OCI-M2 (cell line): Measurements from ENCODE around the gene FGD5.

Experiments used
- DNase-seq: peaks from one replicate; lab custom pipeline; 2025; ENCODE audit not compliant: unreplicated experiment; lab: John Stamatoyannopoulos, UW

The FGD5 gene

DNA sequence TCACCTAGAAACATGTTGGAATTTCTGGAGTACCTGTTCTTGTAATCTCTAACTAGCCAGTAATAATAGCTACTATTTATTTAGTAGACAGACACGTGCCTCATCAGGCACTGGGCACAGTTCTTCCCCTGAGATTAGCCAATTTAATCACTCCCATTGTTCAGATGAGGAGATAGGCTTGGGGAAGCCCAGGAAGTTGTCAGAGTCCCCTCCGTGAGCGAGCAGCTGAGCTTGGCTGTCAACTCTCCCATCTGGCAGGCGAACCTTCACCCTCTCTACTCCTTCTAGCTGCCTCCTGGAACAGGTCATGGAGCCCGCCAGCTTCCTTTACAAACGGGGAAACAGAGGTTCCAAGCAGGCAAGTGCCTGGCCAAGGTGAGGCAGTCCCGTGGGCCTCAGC is 31.1 kb upstream of the FGD5 start:
- DNase-seq, result no peak

- no peak for DNase-seq
Measured at GRCh38 chr3:14788644-14789043, 30.1 kb upstream of the FGD5 start.

- no peak for DNase-seq
Measured at GRCh38 chr3:14789221-14789620, 29.5 kb upstream of the FGD5 start.

GRCh38 chr3:14789640-14790285 is 29.0 kb upstream of the FGD5 start:
- no peak for DNase-seq

- DNase-seq, result no peak
Measured at GRCh38 chr3:14791343-14791945, 27.3 kb upstream of the FGD5 start.

DNA sequence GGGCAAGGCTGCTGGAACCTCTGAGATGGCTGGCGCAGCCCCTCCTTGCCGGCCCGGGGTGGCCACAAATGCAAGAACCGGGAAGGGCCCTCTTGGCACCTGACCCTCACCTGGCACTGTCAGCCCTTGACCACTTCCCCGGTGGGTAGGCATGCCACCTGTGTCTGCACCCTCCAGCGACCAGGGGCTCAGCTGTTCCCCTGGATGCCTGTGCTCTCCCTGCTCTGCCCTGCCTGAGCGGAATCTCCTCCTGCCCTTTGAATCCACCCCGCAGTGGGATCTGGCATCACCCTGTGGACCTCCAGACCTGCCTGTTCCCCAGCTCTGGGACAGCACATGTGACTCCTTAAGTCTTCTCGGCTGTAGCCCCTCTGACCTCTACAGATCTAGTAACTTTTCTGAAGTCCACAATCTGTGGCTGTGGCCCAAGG is 26.1 kb upstream of the FGD5 start:
- no peak for DNase-seq

GRCh38 chr3:14793126-14793857 is 25.5 kb upstream of the FGD5 start:
- DNase-seq, result no peak

- DNase-seq, result no peak
Measured at GRCh38 chr3:14793858-14794234, 24.9 kb upstream of the FGD5 start.

- DNase-seq, result no peak
Measured at GRCh38 chr3:14794435-14794834, 24.3 kb upstream of the FGD5 start.

- DNase-seq, result no peak
Measured at GRCh38 chr3:14795996-14796395, 22.8 kb upstream of the FGD5 start.

- no peak for DNase-seq
Measured at GRCh38 chr3:14796403-14797077, 22.2 kb upstream of the FGD5 start.

DNA sequence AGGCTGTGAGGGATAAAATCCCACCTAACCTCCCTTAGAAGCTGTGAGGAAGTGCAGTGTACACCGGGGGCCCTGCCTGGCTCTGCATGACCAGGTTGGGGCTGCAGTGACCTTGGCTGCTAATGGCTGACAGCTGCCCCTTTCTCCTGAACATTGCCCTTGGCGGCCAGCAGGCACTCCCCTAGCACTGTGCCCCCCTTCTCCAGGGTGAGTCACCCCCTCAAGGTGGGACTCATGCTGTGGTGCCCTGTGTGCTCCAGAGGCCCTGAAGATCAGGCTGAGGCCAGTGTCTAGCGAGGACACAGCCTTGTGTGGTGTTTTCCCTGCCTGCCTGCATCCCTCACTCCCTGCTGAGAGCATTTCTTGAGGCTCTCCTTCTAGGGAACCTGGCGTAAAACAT is 21.0 kb upstream of the FGD5 start:
- DNase-seq, result no peak

DNA sequence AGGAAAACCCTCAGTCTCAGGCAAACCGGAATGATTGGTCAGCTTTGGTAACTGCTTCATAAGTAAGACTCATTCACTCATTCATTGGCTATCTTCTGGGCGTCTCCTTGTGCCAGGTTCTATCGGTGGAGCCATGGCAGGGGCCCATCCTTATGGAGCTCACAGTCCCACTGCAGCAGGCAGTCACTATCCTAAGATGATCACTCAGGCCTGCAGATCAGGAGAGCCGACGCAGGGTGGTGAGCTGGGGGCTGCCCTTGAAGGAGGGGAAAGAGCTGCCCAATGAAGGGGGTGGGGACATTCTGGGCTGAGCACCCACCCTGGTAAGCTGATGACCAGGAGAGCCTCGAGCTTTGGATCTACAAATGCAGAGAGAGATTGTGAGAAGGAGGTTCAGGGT is 20.5 kb upstream of the FGD5 start:
- no peak for DNase-seq

DNA sequence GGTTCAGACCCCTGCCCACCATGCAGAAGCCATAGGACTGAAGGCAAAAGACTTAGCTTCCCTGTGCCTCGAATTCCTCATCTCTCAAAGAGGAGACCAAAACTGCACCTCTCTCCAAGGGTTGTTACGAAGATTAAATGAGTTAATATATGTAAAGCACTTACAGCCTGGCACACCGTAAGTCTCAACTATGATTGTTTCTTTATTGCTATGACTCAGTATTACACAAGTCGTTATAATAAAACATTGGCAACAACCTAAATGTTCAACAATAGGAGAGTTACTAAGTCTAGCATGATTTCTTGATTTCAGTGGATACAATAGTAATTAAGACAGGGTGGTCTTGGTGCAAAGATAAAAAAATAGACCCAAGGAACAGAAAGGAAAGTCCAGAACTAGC is 19.6 kb upstream of the FGD5 start:
- no peak for DNase-seq

DNA sequence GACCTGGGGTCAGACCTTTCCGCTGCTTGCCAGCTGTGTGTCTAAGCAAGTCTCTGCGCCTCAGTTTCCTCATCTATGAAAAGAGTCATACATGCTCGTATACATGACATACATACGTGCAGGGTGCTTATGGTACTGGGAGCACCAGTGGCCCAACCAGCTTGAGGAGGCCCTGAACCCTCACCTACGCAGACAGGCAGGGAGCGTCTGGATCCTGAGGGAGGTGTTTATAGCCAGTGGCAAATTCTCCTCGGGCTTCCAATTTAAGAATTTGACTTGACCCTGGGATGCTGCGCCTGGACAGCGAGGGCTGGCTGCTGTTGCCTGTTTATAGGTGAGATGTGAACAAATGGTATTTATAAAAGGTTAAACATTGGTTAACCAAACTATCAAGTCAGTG is 17.7 kb upstream of the FGD5 start:
- DNase-seq, result no peak

GRCh38 chr3:14801668-14802380 is 16.9 kb upstream of the FGD5 start:
- no peak for DNase-seq

DNA sequence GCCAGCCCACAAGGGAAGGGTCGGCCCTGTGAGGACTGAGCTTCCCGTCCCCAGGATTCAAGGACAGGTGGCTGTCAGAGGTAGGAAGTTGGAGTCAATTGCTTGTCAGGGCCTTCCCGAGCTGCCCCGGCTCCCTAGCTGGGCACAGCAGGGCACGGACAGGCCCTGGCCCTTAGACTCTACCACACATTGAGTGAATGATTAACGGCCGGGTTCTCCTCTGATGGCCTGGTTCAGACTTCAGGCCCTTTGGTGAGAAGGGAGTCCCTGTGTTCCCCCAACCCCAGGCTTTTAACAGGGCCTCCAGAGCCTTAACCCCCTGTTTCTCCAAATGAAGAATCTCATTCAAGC is 16.4 kb upstream of the FGD5 start:
- no peak for DNase-seq

DNA sequence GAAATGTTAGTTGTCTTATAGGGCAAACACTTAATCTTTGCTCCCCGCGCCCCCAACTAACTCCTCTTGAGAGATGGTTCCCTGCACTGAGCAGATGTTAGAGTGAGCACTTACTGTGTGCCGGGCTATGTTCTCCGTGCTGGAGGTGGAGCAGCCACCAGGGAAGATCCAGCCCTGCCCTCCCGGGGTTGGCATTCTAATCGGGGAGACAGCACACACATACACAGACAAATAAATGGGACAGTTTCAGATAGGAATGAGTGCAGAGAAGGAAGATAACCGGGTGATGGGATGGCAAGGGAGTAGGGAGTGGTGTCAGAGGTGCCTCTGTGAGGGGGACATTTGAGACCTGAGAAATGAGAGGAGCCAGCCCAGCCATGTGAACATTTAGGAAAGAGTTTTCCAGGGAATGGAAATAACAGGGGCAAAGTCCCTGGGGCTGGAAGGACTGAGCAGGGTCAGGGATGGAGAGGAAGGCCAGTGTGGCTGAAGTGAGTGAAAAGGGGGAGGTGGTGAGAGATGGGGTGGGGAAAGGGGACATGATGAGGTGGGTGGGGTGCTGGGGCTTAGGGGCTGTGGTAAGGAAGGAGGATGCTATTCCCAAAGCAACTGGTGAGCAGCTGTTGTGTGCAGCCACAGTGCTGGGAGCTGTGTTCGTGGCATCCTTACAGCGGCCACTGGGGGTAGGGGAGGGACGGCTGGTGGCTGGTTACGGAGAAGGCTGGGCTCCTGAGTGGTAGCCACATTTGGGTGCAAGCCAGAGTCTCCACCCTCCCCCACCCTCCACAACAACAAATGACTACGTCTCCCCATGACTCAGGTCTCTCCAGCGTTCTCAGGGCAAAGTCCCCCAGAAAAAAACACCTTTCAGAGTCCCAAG is 15.4 kb upstream of the FGD5 start:
- DNase-seq, result no peak

- no peak for DNase-seq
Measured at GRCh38 chr3:14803981-14804834, 14.6 kb upstream of the FGD5 start.
